ENCODE results near the gene XRCC5.

Gene XRCC5

DNA sequence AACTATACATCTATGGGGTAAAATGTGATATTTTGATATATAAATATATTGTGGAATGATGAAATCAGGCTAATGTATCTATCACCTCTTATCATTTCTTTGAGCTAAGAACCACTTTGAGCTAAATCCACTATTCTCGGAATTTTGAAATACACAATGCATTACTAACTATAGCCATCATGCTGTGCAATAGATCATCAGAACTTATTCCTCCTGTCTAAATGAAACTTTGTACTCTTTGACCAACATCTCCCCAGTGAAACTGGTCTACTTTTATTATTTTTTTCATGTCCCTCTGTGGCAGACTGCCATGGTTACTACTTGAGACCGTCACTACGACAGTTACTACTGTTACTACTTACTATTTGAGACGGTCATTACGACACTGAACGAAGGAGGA lies 39.0 kb upstream of the XRCC5 start:
- TF ChIP-seq, protein P1, sequence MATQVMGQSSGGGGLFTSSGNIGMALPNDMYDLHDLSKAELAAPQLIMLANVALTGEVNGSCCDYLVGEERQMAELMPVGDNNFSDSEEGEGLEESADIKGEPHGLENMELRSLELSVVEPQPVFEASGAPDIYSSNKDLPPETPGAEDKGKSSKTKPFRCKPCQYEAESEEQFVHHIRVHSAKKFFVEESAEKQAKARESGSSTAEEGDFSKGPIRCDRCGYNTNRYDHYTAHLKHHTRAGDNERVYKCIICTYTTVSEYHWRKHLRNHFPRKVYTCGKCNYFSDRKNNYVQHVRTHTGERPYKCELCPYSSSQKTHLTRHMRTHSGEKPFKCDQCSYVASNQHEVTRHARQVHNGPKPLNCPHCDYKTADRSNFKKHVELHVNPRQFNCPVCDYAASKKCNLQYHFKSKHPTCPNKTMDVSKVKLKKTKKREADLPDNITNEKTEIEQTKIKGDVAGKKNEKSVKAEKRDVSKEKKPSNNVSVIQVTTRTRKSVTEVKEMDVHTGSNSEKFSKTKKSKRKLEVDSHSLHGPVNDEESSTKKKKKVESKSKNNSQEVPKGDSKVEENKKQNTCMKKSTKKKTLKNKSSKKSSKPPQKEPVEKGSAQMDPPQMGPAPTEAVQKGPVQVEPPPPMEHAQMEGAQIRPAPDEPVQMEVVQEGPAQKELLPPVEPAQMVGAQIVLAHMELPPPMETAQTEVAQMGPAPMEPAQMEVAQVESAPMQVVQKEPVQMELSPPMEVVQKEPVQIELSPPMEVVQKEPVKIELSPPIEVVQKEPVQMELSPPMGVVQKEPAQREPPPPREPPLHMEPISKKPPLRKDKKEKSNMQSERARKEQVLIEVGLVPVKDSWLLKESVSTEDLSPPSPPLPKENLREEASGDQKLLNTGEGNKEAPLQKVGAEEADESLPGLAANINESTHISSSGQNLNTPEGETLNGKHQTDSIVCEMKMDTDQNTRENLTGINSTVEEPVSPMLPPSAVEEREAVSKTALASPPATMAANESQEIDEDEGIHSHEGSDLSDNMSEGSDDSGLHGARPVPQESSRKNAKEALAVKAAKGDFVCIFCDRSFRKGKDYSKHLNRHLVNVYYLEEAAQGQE (IDR thresholded peaks at IDR 0.05; ENCODE audit: insufficient read depth in 1 of 2, low read depth in 2 of 2, low read length in 2 of 2), result no peak
- no peak for TF ChIP-seq POLR2AphosphoS5 (IDR thresholded peaks at IDR 0.05; ENCODE audit: low read depth, low read length)
- no peak for TF ChIP-seq TAF1 (IDR thresholded peaks at IDR 0.05; ENCODE audit: borderline replicate concordance, insufficient read depth, low read length)
- no peak for TF ChIP-seq SIN3A (IDR thresholded peaks at IDR 0.05; ENCODE audit: borderline replicate concordance, insufficient read depth, low read length)
- TF ChIP-seq FOXP2 (optimal IDR thresholded peaks at IDR 0.05; ENCODE audit: borderline replicate concordance, extremely low read depth, extremely low read length, insufficient read depth), result no peak

DNA sequence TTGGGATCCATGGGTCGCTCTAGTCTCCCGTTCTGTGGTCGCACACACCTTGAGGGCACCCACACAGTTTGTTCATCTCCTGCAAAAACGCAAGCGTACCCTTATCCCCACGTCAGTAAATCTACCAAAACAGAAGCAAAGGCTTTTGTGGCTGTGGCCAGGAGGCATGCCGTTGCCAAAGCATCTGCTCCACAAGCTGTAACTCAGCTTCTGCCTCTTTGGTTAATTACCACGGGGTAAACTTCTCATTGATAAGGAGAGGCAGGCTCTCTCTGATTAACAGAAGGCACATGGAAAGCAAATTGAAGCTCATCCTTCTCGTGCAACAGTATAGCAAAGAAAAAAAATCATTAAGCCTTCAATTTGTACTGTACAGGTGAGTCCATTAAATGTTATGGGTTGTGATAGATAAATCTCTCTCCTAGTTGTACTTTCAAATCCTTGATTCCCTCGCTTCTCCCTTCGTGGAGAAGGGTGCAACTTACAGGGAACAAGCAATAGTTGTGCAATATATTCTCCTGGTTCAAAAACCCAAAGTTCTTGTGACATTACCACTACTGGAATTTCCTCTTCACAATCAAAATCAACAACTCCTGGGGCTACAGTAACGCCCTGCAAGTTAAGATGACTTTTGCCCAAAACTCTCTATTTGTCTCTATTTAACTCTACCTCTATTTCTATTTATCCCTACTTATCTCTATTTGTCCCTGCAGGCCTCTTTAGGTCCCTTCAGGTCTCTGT lies 37.9 kb upstream of the XRCC5 start:
- TF ChIP-seq SIN3A (IDR thresholded peaks at IDR 0.05; ENCODE audit: borderline replicate concordance, insufficient read depth, low read length) (no peak), POLR2AphosphoS5 (IDR thresholded peaks at IDR 0.05; ENCODE audit: low read depth, low read length) (no peak), TAF1 (IDR thresholded peaks at IDR 0.05; ENCODE audit: borderline replicate concordance, insufficient read depth, low read length) (no peak), FOXP2 (optimal IDR thresholded peaks at IDR 0.05; ENCODE audit: borderline replicate concordance, extremely low read depth, extremely low read length, insufficient read depth) (no peak)
- TF ChIP-seq, protein P1 (IDR thresholded peaks at IDR 0.05; ENCODE audit: insufficient read depth in 1 of 2, low read depth in 2 of 2, low read length in 2 of 2), result no peak

- TF ChIP-seq TAF1 (IDR thresholded peaks at IDR 0.05; ENCODE audit: borderline replicate concordance, insufficient read depth, low read length) (no peak), FOXP2 (optimal IDR thresholded peaks at IDR 0.05; ENCODE audit: borderline replicate concordance, extremely low read depth, extremely low read length, insufficient read depth) (no peak), POLR2AphosphoS5 (IDR thresholded peaks at IDR 0.05; ENCODE audit: low read depth, low read length) (no peak), SIN3A (IDR thresholded peaks at IDR 0.05; ENCODE audit: borderline replicate concordance, insufficient read depth, low read length) (no peak)
- TF ChIP-seq, protein P1 (IDR thresholded peaks at IDR 0.05; ENCODE audit: insufficient read depth in 1 of 2, low read depth in 2 of 2, low read length in 2 of 2), result no peak
Observed at GRCh38 chr2:216072473-216072872, 36.7 kb upstream of the XRCC5 start.

GRCh38 chr2:216073773-216074172 lies 35.4 kb upstream of the XRCC5 start:
- TF ChIP-seq FOXP2 (optimal IDR thresholded peaks at IDR 0.05; ENCODE audit: borderline replicate concordance, extremely low read depth, extremely low read length, insufficient read depth) (no peak), POLR2AphosphoS5 (IDR thresholded peaks at IDR 0.05; ENCODE audit: low read depth, low read length) (no peak), TAF1 (IDR thresholded peaks at IDR 0.05; ENCODE audit: borderline replicate concordance, insufficient read depth, low read length) (no peak), SIN3A (IDR thresholded peaks at IDR 0.05; ENCODE audit: borderline replicate concordance, insufficient read depth, low read length) (no peak)
- TF ChIP-seq, protein P1 (IDR thresholded peaks at IDR 0.05; ENCODE audit: insufficient read depth in 1 of 2, low read depth in 2 of 2, low read length in 2 of 2), result no peak

Data from PFSK-1 (cell line).